Panc1 (cell line): ENCODE measurements around the gene NTMT1. TPM values are rescaled to one million over a fixed set of nuclear protein-coding genes. Genes with fewer than 3 reads are reported as not detected.

Experiments used
- ATAC-seq: fragments of 200-7000 bp; cut with Tn5 transposase; 2 replicates; pipeline ENCODE4 v1.9.1; 2020; ENCODE audit warnings: mild to moderate bottlenecking, moderate library complexity
- BruUV-seq: library from RNA; stranded (reverse); fragments of 400-500 nt; replicated peaks from 2 replicates; lab custom pipeline; 2021; lab: Mats Ljungman, UMichigan
- CTCF ChIA-PET: fragments of 300-600 bp; sonication (Branson Sonifier 250); formaldehyde crosslinking; loops from one replicate; lab custom pipeline; 2022; ENCODE audit warnings: antibody characterized with exemption; lab: Charles Lee
- POLR2A ChIA-PET: fragments of 300-600 bp; sonication (Branson Sonifier 250); formaldehyde crosslinking; loops from one replicate; lab custom pipeline; 2022; ENCODE audit warnings: antibody characterized with exemption; lab: Charles Lee
- DNase-seq: peaks from one replicate; pipeline ENCODE4 v3.0.0-alpha.2; 2010; ENCODE audit warnings: low read depth, low spot score
- H3K27ac ChIP-seq: 2 replicates; pipeline ENCODE4 v1.5.1; 2011; ENCODE audit warnings: mild to moderate bottlenecking, low read length, inconsistent platforms
- H3K27me3 ChIP-seq: fragments of 200-500 bp; sonication (Bioruptor generic); 2 replicates; pipeline ENCODE4 v1.6.0; 2014; ENCODE audit warnings: low read length, inconsistent platforms; ENCODE audit not compliant: control insufficient read depth, insufficient read depth
- H3K36me3 ChIP-seq: fragments of 200-500 bp; sonication (Bioruptor generic); 2 replicates; pipeline ENCODE4 v1.5.1; 2014; ENCODE audit warnings: inconsistent platforms, mild to moderate bottlenecking, low read length, moderate library complexity; ENCODE audit not compliant: control insufficient read depth, insufficient read depth
- H3K4me1 ChIP-seq: 2 replicates; pipeline ENCODE4 v1.5.1; 2011; ENCODE audit warnings: inconsistent platforms, mild to moderate bottlenecking, low read length, moderate library complexity; ENCODE audit not compliant: control insufficient read depth, insufficient read depth
- H3K4me3 ChIP-seq, 2 experiments: 2 replicates each; pipeline ENCODE4 v1.5.1; 2011 to 2012; ENCODE audit warnings: low read depth in 2 of 2, low read length in 2 of 2, mild to moderate bottlenecking in 2 of 2, inconsistent platforms in 1 of 2, moderate library complexity in 1 of 2
- H3K9me3 ChIP-seq: fragments of 200-500 bp; sonication (Bioruptor generic); 2 replicates; pipeline ENCODE4 v1.5.1; 2014; ENCODE audit warnings: low read depth, mild to moderate bottlenecking, inconsistent platforms, low read length, moderate library complexity; ENCODE audit not compliant: control insufficient read depth, insufficient read depth
- POLR2AphosphoS5 ChIP-seq: IDR thresholded peaks from 2 replicates; pipeline ENCODE4 v1.6.1; 2012; ENCODE audit warnings: mild to moderate bottlenecking, low read depth, low read length, moderate library complexity
- SIN3A ChIP-seq: IDR thresholded peaks from 2 replicates; pipeline ENCODE4 v1.6.1; 2012; ENCODE audit warnings: low read depth, mild to moderate bottlenecking, low read length, moderate library complexity, borderline replicate concordance; ENCODE audit not compliant: insufficient read depth
- TCF7L2 ChIP-seq: IDR thresholded peaks from 2 replicates; pipeline ENCODE4 v1.6.1; 2011; ENCODE audit warnings: mild to moderate bottlenecking, low read depth, low read length, inconsistent platforms
- in situ Hi-C: cut with HindIII; loops from 2 replicates; pipeline ENCODE4 v1.10.0; 2016; ENCODE audit warnings: low sequenced_read_pairs, low pct_unique_long_range_greater_than_20kb
- intact Hi-C: fragments of 100-400 bp; cut with micrococcal nuclease; formaldehyde crosslinking; loops from one replicate; pipeline ENCODE4 v1.10.0; 2022; ENCODE audit not compliant: unreplicated experiment
- total RNA-seq: library from RNA; stranded (reverse); gene quantifications from one replicate; pipeline ENCODE4 v1.2.1, GENCODE V29; 2021; ENCODE audit not compliant: unreplicated experiment
- TF ChIP-seq, protein P1 (sequence below): fragments of 450-650 bp; IDR thresholded peaks from 2 replicates; pipeline ENCODE4 v1.5.1; 2017; ENCODE audit warnings: mild to moderate bottlenecking
- TF ChIP-seq, protein P2 (sequence below), 2 experiments: IDR thresholded peaks; 2 replicates each; pipeline ENCODE4 v1.6.1; 2011 to 2012; ENCODE audit warnings: low read depth in 2 of 2, control low read depth in 1 of 2, low read length in 1 of 2, mild to moderate bottlenecking in 1 of 2, moderate library complexity in 1 of 2; ENCODE audit not compliant: insufficient read depth in 1 of 2

Gene NTMT1
- total RNA-seq, 1 experiment from 2014 or later, result 47.5 TPM

DNA sequence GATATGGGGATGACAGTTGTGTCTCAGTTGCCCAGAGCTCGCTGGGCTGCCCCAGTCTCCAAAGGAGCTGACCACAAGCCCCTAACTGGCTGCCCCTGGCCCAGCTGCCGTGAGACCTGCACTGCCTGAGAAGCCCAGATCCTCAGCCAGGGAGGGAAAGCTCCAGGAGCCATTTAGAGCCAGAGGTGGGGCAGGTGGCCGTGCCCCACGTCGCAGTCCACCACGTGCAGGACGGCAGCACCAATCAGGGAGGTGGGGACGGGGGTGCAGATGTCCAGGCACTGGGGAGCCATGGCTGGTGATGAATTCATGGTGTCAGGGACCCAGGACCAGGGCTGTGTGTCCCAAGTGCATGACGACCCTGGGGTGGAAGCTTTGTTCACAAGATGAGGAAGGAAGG, 52.9 kb downstream of the NTMT1 start:
- no peak for ATAC-seq
- TF ChIP-seq POLR2AphosphoS5 (no peak), SIN3A (no peak), TCF7L2 (no peak)
- TF ChIP-seq, protein P1, sequence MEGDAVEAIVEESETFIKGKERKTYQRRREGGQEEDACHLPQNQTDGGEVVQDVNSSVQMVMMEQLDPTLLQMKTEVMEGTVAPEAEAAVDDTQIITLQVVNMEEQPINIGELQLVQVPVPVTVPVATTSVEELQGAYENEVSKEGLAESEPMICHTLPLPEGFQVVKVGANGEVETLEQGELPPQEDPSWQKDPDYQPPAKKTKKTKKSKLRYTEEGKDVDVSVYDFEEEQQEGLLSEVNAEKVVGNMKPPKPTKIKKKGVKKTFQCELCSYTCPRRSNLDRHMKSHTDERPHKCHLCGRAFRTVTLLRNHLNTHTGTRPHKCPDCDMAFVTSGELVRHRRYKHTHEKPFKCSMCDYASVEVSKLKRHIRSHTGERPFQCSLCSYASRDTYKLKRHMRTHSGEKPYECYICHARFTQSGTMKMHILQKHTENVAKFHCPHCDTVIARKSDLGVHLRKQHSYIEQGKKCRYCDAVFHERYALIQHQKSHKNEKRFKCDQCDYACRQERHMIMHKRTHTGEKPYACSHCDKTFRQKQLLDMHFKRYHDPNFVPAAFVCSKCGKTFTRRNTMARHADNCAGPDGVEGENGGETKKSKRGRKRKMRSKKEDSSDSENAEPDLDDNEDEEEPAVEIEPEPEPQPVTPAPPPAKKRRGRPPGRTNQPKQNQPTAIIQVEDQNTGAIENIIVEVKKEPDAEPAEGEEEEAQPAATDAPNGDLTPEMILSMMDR, result no peak
- TF ChIP-seq, protein P2, sequence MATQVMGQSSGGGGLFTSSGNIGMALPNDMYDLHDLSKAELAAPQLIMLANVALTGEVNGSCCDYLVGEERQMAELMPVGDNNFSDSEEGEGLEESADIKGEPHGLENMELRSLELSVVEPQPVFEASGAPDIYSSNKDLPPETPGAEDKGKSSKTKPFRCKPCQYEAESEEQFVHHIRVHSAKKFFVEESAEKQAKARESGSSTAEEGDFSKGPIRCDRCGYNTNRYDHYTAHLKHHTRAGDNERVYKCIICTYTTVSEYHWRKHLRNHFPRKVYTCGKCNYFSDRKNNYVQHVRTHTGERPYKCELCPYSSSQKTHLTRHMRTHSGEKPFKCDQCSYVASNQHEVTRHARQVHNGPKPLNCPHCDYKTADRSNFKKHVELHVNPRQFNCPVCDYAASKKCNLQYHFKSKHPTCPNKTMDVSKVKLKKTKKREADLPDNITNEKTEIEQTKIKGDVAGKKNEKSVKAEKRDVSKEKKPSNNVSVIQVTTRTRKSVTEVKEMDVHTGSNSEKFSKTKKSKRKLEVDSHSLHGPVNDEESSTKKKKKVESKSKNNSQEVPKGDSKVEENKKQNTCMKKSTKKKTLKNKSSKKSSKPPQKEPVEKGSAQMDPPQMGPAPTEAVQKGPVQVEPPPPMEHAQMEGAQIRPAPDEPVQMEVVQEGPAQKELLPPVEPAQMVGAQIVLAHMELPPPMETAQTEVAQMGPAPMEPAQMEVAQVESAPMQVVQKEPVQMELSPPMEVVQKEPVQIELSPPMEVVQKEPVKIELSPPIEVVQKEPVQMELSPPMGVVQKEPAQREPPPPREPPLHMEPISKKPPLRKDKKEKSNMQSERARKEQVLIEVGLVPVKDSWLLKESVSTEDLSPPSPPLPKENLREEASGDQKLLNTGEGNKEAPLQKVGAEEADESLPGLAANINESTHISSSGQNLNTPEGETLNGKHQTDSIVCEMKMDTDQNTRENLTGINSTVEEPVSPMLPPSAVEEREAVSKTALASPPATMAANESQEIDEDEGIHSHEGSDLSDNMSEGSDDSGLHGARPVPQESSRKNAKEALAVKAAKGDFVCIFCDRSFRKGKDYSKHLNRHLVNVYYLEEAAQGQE (IDR thresholded peaks at IDR 0.05; ENCODE audit: insufficient read depth in 1 of 2, low read depth in 2 of 2, low read length in 1 of 2), result no peak

DNA sequence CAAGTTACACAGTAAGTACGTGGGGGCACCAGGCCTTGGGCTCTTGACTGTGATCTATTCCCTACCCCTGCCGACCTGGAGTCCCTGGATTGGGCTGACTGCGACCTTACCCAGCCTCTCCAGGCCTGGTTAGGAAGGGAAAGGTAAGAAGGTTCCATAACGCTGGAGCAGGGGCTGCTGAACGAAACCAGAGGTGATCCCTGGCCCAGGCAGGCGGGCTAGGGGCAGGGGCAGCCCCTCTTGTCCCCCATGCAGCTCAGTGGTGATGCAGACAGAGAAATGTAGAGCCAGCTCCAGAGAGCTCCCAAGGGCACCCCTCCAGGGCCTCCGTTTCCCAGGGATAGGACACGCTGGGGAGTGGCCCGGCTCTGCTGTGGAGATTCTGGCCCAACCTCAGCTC, 53.6 kb downstream of the NTMT1 start:
- TF ChIP-seq, protein P1, result no peak
- TF ChIP-seq, protein P2 (IDR thresholded peaks at IDR 0.05; ENCODE audit: insufficient read depth in 1 of 2, low read depth in 2 of 2, low read length in 1 of 2), result no peak
- no peak for TF ChIP-seq SIN3A
- no peak for TF ChIP-seq TCF7L2
- TF ChIP-seq POLR2AphosphoS5, result no peak
- ATAC-seq, result no peak
- ChIA-PET POLR2A (no interaction called here), CTCF (no interaction called here)
- no peak overlapping the region for H3K4me3 ChIP-seq
- in situ Hi-C loops (no loop called here), intact Hi-C loops (no loop called here)
- no peaks in the 10 kb centered on the region for H3K9me3 ChIP-seq
- H3K4me1 ChIP-seq, result no peaks in the 10 kb centered on the region
- no peak for DNase-seq
- BruUV-seq, result no TSS peak
- no peaks in the 10 kb centered on the region for H3K27me3 ChIP-seq
- H3K27ac ChIP-seq, result no peak overlapping the region
- H3K36me3 ChIP-seq, result no peaks in the 10 kb centered on the region

More for the DNA sequence above, 52.9 kb downstream of the NTMT1 start:
- no peak overlapping the region for H3K27ac ChIP-seq
- POLR2A ChIA-PET, result no interaction called here
- BruUV-seq, result no TSS peak
- in situ Hi-C loops (no loop called here), intact Hi-C loops (no loop called here)
- H3K27me3 ChIP-seq, result no peaks in the 10 kb centered on the region
- H3K36me3 ChIP-seq, result no peaks in the 10 kb centered on the region
- no peak overlapping the region for H3K4me3 ChIP-seq
- no peak for DNase-seq
- CTCF ChIA-PET, result no interaction called here
- H3K9me3 ChIP-seq, result no peaks in the 10 kb centered on the region
- H3K4me1 ChIP-seq, result no peaks in the 10 kb centered on the region
